Measurements from ENCODE around the gene GOT1. TPM values are rescaled to one million over a fixed set of nuclear protein-coding genes. Genes with fewer than 3 reads are reported as not detected.

Gene GOT1
- total RNA-seq, 2 experiments from 2014 or later, result 3.5 to 5.7 TPM

DNA sequence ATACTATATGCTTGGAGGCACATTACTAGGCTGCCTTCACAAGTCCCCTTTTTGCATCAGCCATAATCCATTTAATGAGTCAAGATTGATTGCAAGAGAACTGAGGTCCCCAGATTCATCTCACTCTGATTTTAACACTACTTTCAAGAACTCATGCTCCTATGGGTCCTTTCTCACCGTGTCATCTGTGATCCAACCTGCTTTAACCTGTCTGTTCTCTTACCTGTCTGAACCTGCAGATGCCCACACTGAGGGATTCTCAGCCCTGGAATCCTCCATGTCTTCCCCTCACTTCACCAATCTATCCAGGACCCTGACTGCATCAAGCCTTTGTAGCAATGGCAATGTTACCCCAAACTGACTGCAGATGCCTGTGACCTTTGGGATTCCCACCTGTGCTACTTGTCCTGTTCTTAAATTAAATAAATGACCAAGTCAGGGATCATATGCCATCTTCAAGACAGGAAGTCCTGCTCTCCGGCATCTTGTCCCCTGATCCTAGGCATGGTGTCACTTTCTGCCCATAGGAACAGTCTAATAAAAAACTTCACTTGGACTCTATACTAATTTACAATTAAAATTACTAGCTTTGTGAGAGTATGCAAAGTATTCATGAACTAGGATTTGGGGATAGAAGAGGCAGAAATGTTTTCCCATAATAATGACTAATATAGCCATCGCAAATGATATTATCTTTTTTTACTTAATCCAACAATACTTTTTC lies 25.9 kb upstream of the GOT1 start:
- CTCF ChIA-PET, result no interaction called here
- POLR2A ChIA-PET, result no interaction called here
- peaks cover 66% of the 10 kb centered on the region for H3K27me3 Mint-ChIP-seq

DNA sequence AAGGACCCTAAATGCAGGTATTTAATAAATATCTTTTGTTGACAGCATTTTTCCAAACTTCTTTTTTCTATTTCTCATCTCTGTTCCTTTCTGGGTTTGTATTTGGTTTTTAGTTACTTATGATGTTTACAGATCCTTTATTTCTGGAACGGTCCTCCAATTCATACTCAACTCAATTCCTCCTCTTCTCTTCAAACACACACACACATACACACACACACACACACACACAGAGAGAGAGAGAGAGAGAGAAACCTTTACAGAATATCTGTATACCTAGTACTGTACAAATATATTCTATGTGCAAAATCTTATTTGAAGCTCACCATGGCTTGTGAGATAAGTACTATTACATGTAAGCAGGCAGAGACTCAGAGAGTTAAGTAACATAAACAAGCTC lies 21.6 kb upstream of the GOT1 start:
- intact Hi-C loops (cut with DNase I, micrococcal nuclease), result no loop called here
- TF ChIP-seq, protein P1, sequence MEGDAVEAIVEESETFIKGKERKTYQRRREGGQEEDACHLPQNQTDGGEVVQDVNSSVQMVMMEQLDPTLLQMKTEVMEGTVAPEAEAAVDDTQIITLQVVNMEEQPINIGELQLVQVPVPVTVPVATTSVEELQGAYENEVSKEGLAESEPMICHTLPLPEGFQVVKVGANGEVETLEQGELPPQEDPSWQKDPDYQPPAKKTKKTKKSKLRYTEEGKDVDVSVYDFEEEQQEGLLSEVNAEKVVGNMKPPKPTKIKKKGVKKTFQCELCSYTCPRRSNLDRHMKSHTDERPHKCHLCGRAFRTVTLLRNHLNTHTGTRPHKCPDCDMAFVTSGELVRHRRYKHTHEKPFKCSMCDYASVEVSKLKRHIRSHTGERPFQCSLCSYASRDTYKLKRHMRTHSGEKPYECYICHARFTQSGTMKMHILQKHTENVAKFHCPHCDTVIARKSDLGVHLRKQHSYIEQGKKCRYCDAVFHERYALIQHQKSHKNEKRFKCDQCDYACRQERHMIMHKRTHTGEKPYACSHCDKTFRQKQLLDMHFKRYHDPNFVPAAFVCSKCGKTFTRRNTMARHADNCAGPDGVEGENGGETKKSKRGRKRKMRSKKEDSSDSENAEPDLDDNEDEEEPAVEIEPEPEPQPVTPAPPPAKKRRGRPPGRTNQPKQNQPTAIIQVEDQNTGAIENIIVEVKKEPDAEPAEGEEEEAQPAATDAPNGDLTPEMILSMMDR (IDR thresholded peaks at IDR 0.05), result no peak
- H3K36me3 ChIP-seq (ENCODE audit: insufficient read depth, low read length), result no peaks in the 10 kb centered on the region
- no peak overlapping the region for H3K4me3 Mint-ChIP-seq
- POLR2A ChIA-PET, result no interaction called here
- no peak overlapping the region for H3K4me3 ChIP-seq (ENCODE audit: low read length)
- H3K9me3 ChIP-seq (ENCODE audit: control insufficient read depth in 1 of 2, insufficient read depth in 1 of 2, low read length in 2 of 2), result no peaks in the 10 kb centered on the region
- DNase-seq (no peak), ATAC-seq (ENCODE audit: poor library complexity) (no peak)
- H3K36me3 Mint-ChIP-seq (ENCODE audit: low read depth), result no peaks in the 10 kb centered on the region
- H3K27me3 ChIP-seq (ENCODE audit: control insufficient read depth in 1 of 2, insufficient read depth in 2 of 2, low read length in 2 of 2), result peaks cover 13 to 29% of the 10 kb centered on the region in 2 experiments
- no peaks in the 10 kb centered on the region for H3K4me1 Mint-ChIP-seq (ENCODE audit: low read depth)
- CTCF ChIA-PET, result no interaction called here
- no peaks in the 10 kb centered on the region for H3K4me1 ChIP-seq (ENCODE audit: insufficient read depth, low read length)
- no peaks in the 10 kb centered on the region for H3K9me3 Mint-ChIP-seq
- no peak overlapping the region for H3K27ac ChIP-seq (ENCODE audit: low read depth in 1 of 2, low read length in 2 of 2)
- H3K27me3 Mint-ChIP-seq, result peaks cover 76% of the 10 kb centered on the region
- no peak overlapping the region for H3K27ac Mint-ChIP-seq

More for the DNA sequence above, 25.9 kb upstream of the GOT1 start:
- Histone ChIP-seq H3K9me3 (ENCODE audit: control insufficient read depth in 1 of 2, insufficient read depth in 1 of 2, low read length in 2 of 2) (no peaks in the 10 kb centered on the region), H3K27ac (ENCODE audit: low read depth in 1 of 2, low read length in 2 of 2) (no peak overlapping the region), H3K4me1 (ENCODE audit: insufficient read depth, low read length) (no peaks in the 10 kb centered on the region), H3K4me3 (ENCODE audit: low read length) (no peak overlapping the region), H3K36me3 (ENCODE audit: insufficient read depth, low read length) (no peaks in the 10 kb centered on the region), H3K27me3 (ENCODE audit: control insufficient read depth in 1 of 2, insufficient read depth in 2 of 2, low read length in 2 of 2) (peaks cover 5 to 25% of the 10 kb centered on the region in 2 experiments)
- Mint-ChIP-seq H3K27ac (no peak overlapping the region), H3K4me3 (no peak overlapping the region), H3K9me3 (no peaks in the 10 kb centered on the region), H3K4me1 (ENCODE audit: low read depth) (no peaks in the 10 kb centered on the region), H3K36me3 (ENCODE audit: low read depth) (no peaks in the 10 kb centered on the region)
- ATAC-seq (ENCODE audit: poor library complexity) (no peak), DNase-seq (no peak)
- intact Hi-C loops (cut with DNase I, micrococcal nuclease), result no loop called here
- TF ChIP-seq, protein P1 (IDR thresholded peaks at IDR 0.05), result no peak

DNA sequence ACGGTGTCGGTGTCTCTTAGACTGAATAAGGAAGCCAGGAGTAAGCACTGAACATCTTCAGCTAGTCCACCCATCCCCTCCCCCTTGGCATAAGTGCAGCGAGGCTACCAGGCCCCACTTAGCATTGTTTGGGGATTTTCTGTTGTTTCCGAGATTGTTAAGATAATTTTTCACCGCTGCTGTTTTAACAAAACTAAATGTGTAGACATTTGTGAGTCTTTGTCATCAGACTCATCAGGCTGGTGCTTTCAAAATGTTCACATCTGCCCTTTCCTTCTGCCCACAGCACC lies 21.0 kb upstream of the GOT1 start:
- CTCF ChIA-PET, result no interaction called here
- POLR2A ChIA-PET, result no interaction called here
- Histone ChIP-seq H3K36me3 (ENCODE audit: insufficient read depth, low read length) (no peaks in the 10 kb centered on the region), H3K9me3 (ENCODE audit: control insufficient read depth in 1 of 2, insufficient read depth in 1 of 2, low read length in 2 of 2) (no peaks in the 10 kb centered on the region), H3K4me3 (ENCODE audit: low read length) (no peak overlapping the region), H3K4me1 (ENCODE audit: insufficient read depth, low read length) (no peaks in the 10 kb centered on the region), H3K27ac (ENCODE audit: low read depth in 1 of 2, low read length in 2 of 2) (no peak overlapping the region), H3K27me3 (ENCODE audit: control insufficient read depth in 1 of 2, insufficient read depth in 2 of 2, low read length in 2 of 2) (peaks cover 13 to 27% of the 10 kb centered on the region in 2 experiments)
- ATAC-seq (ENCODE audit: poor library complexity) (no peak), DNase-seq (no peak)
- Mint-ChIP-seq H3K4me3 (no peak overlapping the region), H3K9me3 (no peaks in the 10 kb centered on the region), H3K27me3 (peaks cover 73% of the 10 kb centered on the region), H3K36me3 (ENCODE audit: low read depth) (no peaks in the 10 kb centered on the region), H3K27ac (no peak overlapping the region), H3K4me1 (ENCODE audit: low read depth) (no peaks in the 10 kb centered on the region)
- intact Hi-C loops (cut with DNase I, micrococcal nuclease), result no loop called here
- TF ChIP-seq, protein P1 (IDR thresholded peaks at IDR 0.05), result no peak
